Activated naive CD8-positive, alpha-beta T cell treated with anti-CD3 and anti-CD28 coated beads, Interleukin-2, amount 10 ng/mL, durations not matched to agents 7 days and 5 days (primary cell): ENCODE results near the gene PRKN. TPM values are rescaled to one million over a fixed set of nuclear protein-coding genes. Genes with fewer than 3 reads are reported as not detected.

Experiments
- ATAC-seq: fragments of 150-1000 bp; cut with Tn5 transposase; one replicate; pipeline ENCODE4 v1.10.0; 2021; ENCODE audit warnings: low read depth, moderate library complexity
- POLR2A ChIA-PET: fragments of 350-600 bp; sonication (Branson Sonifier 250); formaldehyde crosslinking; loops from one replicate; lab custom pipeline; 2021; ENCODE audit warnings: antibody characterized with exemption; lab: Charles Lee
- DNase-seq: peaks from one replicate; pipeline ENCODE4 v3.0.0; 2021
- H3K27ac Mint-ChIP-seq: one replicate; pipeline ENCODE4 v1.8.0; 2022; ENCODE audit warnings: mild to moderate bottlenecking, mixed read lengths
- H3K27me3 Mint-ChIP-seq: one replicate; pipeline ENCODE4 v1.8.0; 2022; ENCODE audit warnings: mild to moderate bottlenecking, moderate library complexity, mixed read lengths
- H3K36me3 Mint-ChIP-seq: one replicate; pipeline ENCODE4 v1.8.0; 2021; ENCODE audit warnings: mild to moderate bottlenecking, mixed read lengths
- H3K4me1 Mint-ChIP-seq: one replicate; pipeline ENCODE4 v1.8.0; 2021; ENCODE audit warnings: mixed read lengths
- H3K4me3 Mint-ChIP-seq: one replicate; pipeline ENCODE4 v1.8.0; 2022; ENCODE audit warnings: mild to moderate bottlenecking, moderate library complexity, mixed read lengths
- H3K9me3 Mint-ChIP-seq: one replicate; pipeline ENCODE4 v1.8.0; 2021; ENCODE audit warnings: mixed read lengths
- total RNA-seq, 2 experiments: library from RNA; stranded (reverse); gene quantifications; one replicate each; pipeline ENCODE4 v1.2.3, GENCODE V29; 2021

PRKN gene
- total RNA-seq, 2 experiments from 2014 or later: 1.00 to 1.5 TPM

DNA sequence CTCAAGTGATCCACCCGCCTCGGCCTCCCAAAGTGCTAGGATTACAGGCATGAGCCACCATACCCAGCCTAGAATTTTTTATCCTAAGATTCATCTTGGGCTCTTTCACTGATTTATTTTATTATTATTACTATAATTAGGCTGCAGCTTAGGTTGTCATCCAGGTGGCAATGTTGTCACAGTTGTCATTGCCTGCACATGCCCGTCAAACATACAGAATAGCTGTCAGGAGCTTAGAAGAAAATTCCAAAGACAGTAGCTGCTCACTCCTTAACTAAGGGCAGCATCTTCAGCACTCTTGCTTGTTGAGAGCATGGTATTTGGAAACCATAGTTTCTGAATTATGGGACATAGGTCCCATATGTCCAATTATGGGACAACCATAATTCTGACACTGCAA is 1118.8 kb downstream of the PRKN start:
- no peaks in the 10 kb centered on the region for H3K36me3 Mint-ChIP-seq
- H3K27me3 Mint-ChIP-seq: no peaks in the 10 kb centered on the region
- ATAC-seq (no peak), DNase-seq (no peak)
- no peak overlapping the region for H3K27ac Mint-ChIP-seq
- peaks cover 5% of the 10 kb centered on the region for H3K9me3 Mint-ChIP-seq
- no peak overlapping the region for H3K4me3 Mint-ChIP-seq
- POLR2A ChIA-PET: interaction anchor here (0.6 to 0.7 kb wide), 2 partner anchors 213 to 361 kb away, joined by 4 to 7 read pairs; no protein-coding TSS in a partner anchor
- no peaks in the 10 kb centered on the region for H3K4me1 Mint-ChIP-seq

GRCh38 chr6:161607696-161608297 is 1119.8 kb downstream of the PRKN start:
- no peak for DNase-seq
- no peak overlapping the region for H3K27ac Mint-ChIP-seq
- POLR2A ChIA-PET: no interaction called here
- no peaks in the 10 kb centered on the region for H3K36me3 Mint-ChIP-seq
- no peak overlapping the region for H3K4me3 Mint-ChIP-seq
- H3K9me3 Mint-ChIP-seq: peaks cover 5% of the 10 kb centered on the region
- no peaks in the 10 kb centered on the region for H3K4me1 Mint-ChIP-seq
- H3K27me3 Mint-ChIP-seq: no peaks in the 10 kb centered on the region
- ATAC-seq: no peak

- no peaks in the 10 kb centered on the region for H3K4me1 Mint-ChIP-seq
- H3K27ac Mint-ChIP-seq: no peak overlapping the region
- H3K36me3 Mint-ChIP-seq: no peaks in the 10 kb centered on the region
- H3K4me3 Mint-ChIP-seq: no peak overlapping the region
- peaks cover 5% of the 10 kb centered on the region for H3K9me3 Mint-ChIP-seq
- H3K27me3 Mint-ChIP-seq: peaks cover 2% of the 10 kb centered on the region
- POLR2A ChIA-PET: no interaction called here
- ATAC-seq (no peak), DNase-seq (no peak)
Measured at GRCh38 chr6:161602359-161602758, 1125.2 kb downstream of the PRKN start.

GRCh38 chr6:161598896-161599295 is 1128.7 kb downstream of the PRKN start:
- H3K9me3 Mint-ChIP-seq: peaks cover 5% of the 10 kb centered on the region
- POLR2A ChIA-PET: no interaction called here
- no peak for DNase-seq
- H3K36me3 Mint-ChIP-seq: no peaks in the 10 kb centered on the region
- H3K4me1 Mint-ChIP-seq: no peaks in the 10 kb centered on the region
- peaks cover 2% of the 10 kb centered on the region for H3K27me3 Mint-ChIP-seq
- H3K27ac Mint-ChIP-seq: no peak overlapping the region
- H3K4me3 Mint-ChIP-seq: no peak overlapping the region
- no peak for ATAC-seq

DNA sequence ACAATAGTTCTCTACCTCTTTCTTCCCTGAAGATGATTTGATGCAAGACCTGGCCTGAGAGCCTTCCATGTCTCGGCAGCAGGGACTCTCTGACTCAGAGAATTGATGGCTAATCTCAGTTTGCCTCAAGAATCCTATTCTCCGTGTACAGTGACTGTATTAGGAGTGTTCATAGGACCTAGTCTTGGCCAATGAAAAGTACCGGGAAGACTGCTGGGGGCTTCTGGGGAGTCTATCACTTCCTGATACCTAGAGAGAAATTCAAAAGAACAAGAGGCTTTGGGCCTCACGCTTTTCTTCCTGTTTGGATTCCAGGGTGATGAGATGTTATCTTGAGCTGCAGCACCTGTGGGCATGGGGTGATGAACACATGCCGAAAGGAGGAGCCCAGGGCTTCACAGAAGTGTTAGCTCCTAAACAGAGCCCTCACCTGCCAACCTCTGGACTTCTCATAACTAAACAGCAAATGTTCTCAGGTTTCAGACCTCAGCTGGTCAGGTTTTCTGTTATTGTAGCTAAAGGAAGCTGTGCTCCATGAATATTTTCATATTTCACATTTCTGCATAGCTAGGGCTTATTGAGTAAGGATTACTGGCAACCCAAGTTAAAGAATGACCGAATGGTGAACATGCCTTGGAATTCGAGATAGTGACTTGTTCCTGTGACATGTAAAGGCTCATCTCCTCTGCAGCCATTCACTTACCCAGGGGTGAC is 1130.6 kb downstream of the PRKN start:
- H3K36me3 Mint-ChIP-seq: no peaks in the 10 kb centered on the region
- POLR2A ChIA-PET: no interaction called here
- H3K27ac Mint-ChIP-seq: no peak overlapping the region
- no peak overlapping the region for H3K4me3 Mint-ChIP-seq
- DNase-seq (no peak), ATAC-seq (no peak)
- peaks cover 2% of the 10 kb centered on the region for H3K27me3 Mint-ChIP-seq
- H3K4me1 Mint-ChIP-seq: no peaks in the 10 kb centered on the region
- H3K9me3 Mint-ChIP-seq: peaks cover 2% of the 10 kb centered on the region

- H3K36me3 Mint-ChIP-seq: no peaks in the 10 kb centered on the region
Measured at GRCh38 chr6:161594412-161594811, 1133.2 kb downstream of the PRKN start.

GRCh38 chr6:161590961-161591627 is 1136.5 kb downstream of the PRKN start:
- Mint-ChIP-seq H3K4me1 (no peaks in the 10 kb centered on the region), H3K4me3 (no peak overlapping the region), H3K36me3 (no peaks in the 10 kb centered on the region), H3K9me3 (peaks cover 2% of the 10 kb centered on the region), H3K27me3 (peaks cover 2% of the 10 kb centered on the region), H3K27ac (no peak overlapping the region)
- ATAC-seq (no peak), DNase-seq (no peak)
- POLR2A ChIA-PET: no interaction called here

More at GRCh38 chr6:161594412-161594811, 1133.2 kb downstream of the PRKN start:
- H3K27me3 Mint-ChIP-seq: no peaks in the 10 kb centered on the region
- H3K4me3 Mint-ChIP-seq: no peak overlapping the region
- peaks cover 2% of the 10 kb centered on the region for H3K9me3 Mint-ChIP-seq
- no peak for ATAC-seq
- POLR2A ChIA-PET: no interaction called here
- H3K4me1 Mint-ChIP-seq: no peaks in the 10 kb centered on the region
- DNase-seq: no peak
- no peak overlapping the region for H3K27ac Mint-ChIP-seq

- Mint-ChIP-seq H3K36me3 (no peaks in the 10 kb centered on the region), H3K27me3 (peaks cover 2% of the 10 kb centered on the region), H3K4me3 (no peak overlapping the region), H3K9me3 (no peaks in the 10 kb centered on the region), H3K4me1 (no peaks in the 10 kb centered on the region), H3K27ac (no peak overlapping the region)
- DNase-seq: no peak
- no peak for ATAC-seq
- POLR2A ChIA-PET: no interaction called here
Measured at GRCh38 chr6:161586887-161587286, 1140.7 kb downstream of the PRKN start.

DNA sequence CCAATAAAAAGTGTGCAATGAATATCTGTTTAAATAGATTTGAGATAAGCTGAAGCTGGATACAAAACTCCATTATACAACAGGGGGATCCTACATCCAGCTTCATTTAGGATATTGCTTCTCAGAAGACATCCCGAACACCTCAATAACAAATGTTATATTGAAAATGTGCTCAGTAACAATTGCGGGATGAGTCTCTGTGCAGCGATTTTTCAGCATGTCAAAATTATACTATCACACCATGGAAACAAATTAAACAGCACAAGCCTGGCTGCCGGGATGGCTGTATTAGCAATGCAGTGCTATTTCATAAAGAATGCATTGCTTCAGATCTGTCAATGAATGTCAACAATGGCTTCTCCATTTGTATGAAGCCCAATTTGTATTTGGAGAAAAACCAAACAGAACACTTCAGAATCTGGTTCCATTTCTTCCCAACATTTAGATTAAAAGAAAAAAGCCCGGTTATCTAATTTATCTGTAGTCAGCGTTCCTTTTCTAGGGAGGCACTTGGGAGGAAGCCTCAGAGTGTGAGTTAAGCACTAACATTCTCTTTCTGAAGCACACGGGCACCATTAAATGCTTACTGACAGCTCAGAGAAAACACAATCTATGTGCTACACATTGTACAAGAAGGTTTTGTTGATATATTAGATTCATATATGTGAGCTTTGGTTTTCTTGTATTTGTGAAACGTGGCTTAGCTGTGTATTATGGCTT is 1142.8 kb downstream of the PRKN start:
- H3K4me3 Mint-ChIP-seq: no peak overlapping the region
- DNase-seq (no peak), ATAC-seq (no peak)
- no peak overlapping the region for H3K27ac Mint-ChIP-seq
- peaks cover 3% of the 10 kb centered on the region for H3K9me3 Mint-ChIP-seq
- POLR2A ChIA-PET: no interaction called here
- H3K4me1 Mint-ChIP-seq: no peaks in the 10 kb centered on the region
- H3K27me3 Mint-ChIP-seq: peaks cover 4% of the 10 kb centered on the region
- no peaks in the 10 kb centered on the region for H3K36me3 Mint-ChIP-seq

- no peaks in the 10 kb centered on the region for H3K36me3 Mint-ChIP-seq
- POLR2A ChIA-PET: no interaction called here
- H3K27me3 Mint-ChIP-seq: peaks cover 4% of the 10 kb centered on the region
- peaks cover 3% of the 10 kb centered on the region for H3K9me3 Mint-ChIP-seq
- no peak for ATAC-seq
- no peaks in the 10 kb centered on the region for H3K4me1 Mint-ChIP-seq
- H3K4me3 Mint-ChIP-seq: no peak overlapping the region
- no peak for DNase-seq
- H3K27ac Mint-ChIP-seq: no peak overlapping the region
Measured at GRCh38 chr6:161584051-161584450, 1143.5 kb downstream of the PRKN start.

GRCh38 chr6:161583584-161583983 is 1144.0 kb downstream of the PRKN start:
- no peak for DNase-seq
- H3K4me1 Mint-ChIP-seq: peaks cover under 1% of the 10 kb centered on the region
- POLR2A ChIA-PET: no interaction called here
- ATAC-seq: no peak
- H3K9me3 Mint-ChIP-seq: peaks cover 3% of the 10 kb centered on the region
- H3K4me3 Mint-ChIP-seq: no peak overlapping the region
- H3K27me3 Mint-ChIP-seq: peaks cover 4% of the 10 kb centered on the region
- no peak overlapping the region for H3K27ac Mint-ChIP-seq
- H3K36me3 Mint-ChIP-seq: no peaks in the 10 kb centered on the region

- no peak for DNase-seq
- peaks cover 3% of the 10 kb centered on the region for H3K27me3 Mint-ChIP-seq
- ATAC-seq: no peak
- H3K27ac Mint-ChIP-seq: no peak overlapping the region
- peaks cover 3% of the 10 kb centered on the region for H3K4me1 Mint-ChIP-seq
- POLR2A ChIA-PET: no interaction called here
- no peaks in the 10 kb centered on the region for H3K36me3 Mint-ChIP-seq
- peaks cover 3% of the 10 kb centered on the region for H3K9me3 Mint-ChIP-seq
- no peak overlapping the region for H3K4me3 Mint-ChIP-seq
Measured at GRCh38 chr6:161578478-161578877, 1149.1 kb downstream of the PRKN start.

- Mint-ChIP-seq H3K27me3 (no peaks in the 10 kb centered on the region), H3K27ac (no peak overlapping the region), H3K9me3 (peaks cover 2% of the 10 kb centered on the region), H3K36me3 (no peaks in the 10 kb centered on the region), H3K4me1 (peaks cover 3% of the 10 kb centered on the region), H3K4me3 (no peak overlapping the region)
- no peak for ATAC-seq
- no peak for DNase-seq
- POLR2A ChIA-PET: no interaction called here
Measured at GRCh38 chr6:161575523-161576254, 1151.9 kb downstream of the PRKN start.
